ENCODE results near the gene PLPP7. TPM values are rescaled to one million over a fixed set of nuclear protein-coding genes. Genes with fewer than 3 reads are reported as not detected.
A peak's percentile ranks its signal among the peaks of the same experiment; 100 is the strongest.
"Not testable (repeated sequence)": the region's sequence is repeated elsewhere in the genome, so short reads cannot be mapped to it uniquely, and the experiment has no call there.

The PLPP7 gene
- 0.21 TPM in 1 of 2 replicates, not detected in the other for total RNA-seq

DNA sequence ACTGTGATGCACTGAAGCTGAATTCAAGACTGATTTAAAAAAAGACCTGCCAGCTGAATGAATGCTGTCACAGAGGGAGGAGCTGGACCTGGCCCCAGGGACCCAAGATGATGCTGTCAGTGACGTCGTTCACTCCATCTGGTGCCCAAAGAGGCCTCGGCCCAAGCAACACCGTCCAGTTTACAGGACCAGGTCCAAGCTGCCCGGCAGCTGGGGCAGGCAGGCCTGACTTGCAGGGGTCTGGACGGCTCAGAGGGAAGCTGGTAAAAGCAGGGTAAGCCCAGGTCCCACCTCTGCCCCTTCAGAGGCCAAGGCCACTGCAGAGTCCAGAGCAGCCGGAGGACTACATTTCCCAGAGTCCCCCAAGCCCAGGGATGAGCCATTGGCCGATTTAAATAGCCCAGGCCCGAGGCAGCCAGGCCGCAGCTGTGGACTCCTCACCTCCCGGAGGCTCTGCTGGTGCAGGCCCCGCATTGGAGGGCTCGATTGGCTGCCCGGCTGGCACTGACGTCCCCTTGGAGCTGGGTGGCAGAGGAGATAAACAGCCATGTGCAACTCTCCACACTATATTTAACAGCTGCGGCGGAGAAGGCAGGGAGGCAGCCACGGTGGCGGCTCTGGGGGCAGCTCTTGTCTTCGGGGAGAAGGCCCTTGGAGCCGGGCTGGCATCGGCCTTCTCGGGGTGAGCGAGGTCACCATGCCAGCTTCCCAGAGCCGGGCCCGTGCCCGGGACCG is at the start of gene PLPP7:
PLPP7 (plus strand) TSS at position 423 of the 735 bp plus-strand sequence; CDS start at position 698, 275 bp downstream.
- DNase-seq (ENCODE audit: low spot score), result no peak
- Mint-ChIP-seq H3K4me3 (ENCODE audit: low read depth) (no peak within 1 kb of the TSS), H3K27me3 (ENCODE audit: low read depth) (peaks cover 5% of the 10 kb centered on the region), H3K4me1 (ENCODE audit: low read depth) (no peaks in the 10 kb centered on the region), H3K9me3 (no peaks in the 10 kb centered on the region), H3K36me3 (ENCODE audit: low read depth) (no peaks in the 10 kb centered on the region), H3K27ac (no peak within 1 kb of the TSS)
- intact Hi-C loops (cut with micrococcal nuclease), result no loop called here

DNA sequence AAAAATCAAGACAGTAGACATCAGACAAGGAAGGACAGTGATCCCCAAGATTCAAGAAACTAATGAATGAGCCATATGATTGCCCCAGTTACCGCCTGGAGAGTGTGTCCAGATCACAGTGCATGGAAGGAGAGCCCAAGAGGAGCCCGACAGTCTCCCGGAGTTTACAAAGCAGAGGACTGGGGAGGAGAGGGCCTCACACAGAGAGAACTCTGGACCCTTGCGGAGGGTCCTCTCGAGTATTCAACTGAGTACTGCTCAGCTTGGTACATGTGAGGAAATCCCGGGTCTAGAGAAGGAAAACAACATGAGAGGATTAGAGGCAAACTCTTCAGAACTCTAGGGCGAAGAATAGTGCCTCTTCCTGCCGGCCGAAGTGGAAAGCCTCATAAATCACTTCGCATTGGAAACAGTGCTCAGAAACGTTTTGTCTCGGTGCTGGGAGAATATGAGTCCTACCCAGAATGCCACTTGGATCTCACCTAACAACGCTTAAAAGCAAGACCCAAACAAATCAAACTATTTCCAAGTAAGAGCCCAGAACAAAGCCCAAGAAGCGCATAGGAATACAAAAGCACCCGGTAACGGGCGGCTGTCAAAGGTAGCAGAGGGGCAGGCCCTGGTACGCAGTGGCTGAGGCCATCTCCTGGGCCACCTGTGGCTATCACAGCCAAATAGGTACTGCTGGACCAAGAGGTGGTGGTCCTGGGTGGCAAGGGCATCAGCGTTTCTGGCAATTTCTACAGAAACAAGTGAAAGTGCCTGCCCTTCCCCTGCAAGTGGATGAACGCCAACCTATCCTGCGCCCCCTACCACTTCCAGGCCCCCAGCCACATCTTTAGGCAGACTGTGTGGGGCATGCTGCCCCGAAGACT is 49.2 kb upstream of the PLPP7 start:
- intact Hi-C loops (cut with micrococcal nuclease), result no loop called here

DNA sequence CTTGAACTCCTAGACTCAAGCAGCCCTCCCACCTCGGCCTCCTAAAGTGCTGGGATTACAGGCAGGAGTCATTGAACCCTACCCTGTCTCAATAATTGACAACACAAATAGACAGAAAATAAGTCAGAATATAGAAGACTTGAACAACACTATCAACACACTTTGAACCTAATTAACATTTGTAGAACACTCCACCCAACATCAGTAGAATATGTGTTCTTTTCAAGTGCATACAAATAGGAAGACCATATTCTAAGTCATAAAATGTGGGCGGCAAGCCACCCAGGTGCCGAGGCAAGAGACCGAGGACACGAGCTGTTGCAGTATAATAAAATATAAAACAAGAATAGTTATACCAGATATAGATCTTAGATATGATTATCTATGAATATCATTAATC is 45.2 kb upstream of the PLPP7 start:
- DNase-seq (ENCODE audit: low spot score); H3K4me3 Mint-ChIP-seq (ENCODE audit: low read depth); intact Hi-C loops (cut with micrococcal nuclease); H3K36me3 Mint-ChIP-seq (ENCODE audit: low read depth); H3K27ac Mint-ChIP-seq; H3K4me1 Mint-ChIP-seq (ENCODE audit: low read depth); H3K27me3 Mint-ChIP-seq (ENCODE audit: low read depth); H3K9me3 Mint-ChIP-seq: not testable (repeated sequence)

More for the DNA sequence above, 49.2 kb upstream of the PLPP7 start:
- Mint-ChIP-seq H3K9me3 (peaks cover 5% of the 10 kb centered on the region), H3K36me3 (ENCODE audit: low read depth) (peaks cover 11% of the 10 kb centered on the region), H3K4me1 (ENCODE audit: low read depth) (peaks cover 16% of the 10 kb centered on the region), H3K4me3 (ENCODE audit: low read depth) (no peak overlapping the region), H3K27ac (no peak overlapping the region), H3K27me3 (ENCODE audit: low read depth) (no peaks in the 10 kb centered on the region)
- no peak for DNase-seq (ENCODE audit: low spot score)

DNA sequence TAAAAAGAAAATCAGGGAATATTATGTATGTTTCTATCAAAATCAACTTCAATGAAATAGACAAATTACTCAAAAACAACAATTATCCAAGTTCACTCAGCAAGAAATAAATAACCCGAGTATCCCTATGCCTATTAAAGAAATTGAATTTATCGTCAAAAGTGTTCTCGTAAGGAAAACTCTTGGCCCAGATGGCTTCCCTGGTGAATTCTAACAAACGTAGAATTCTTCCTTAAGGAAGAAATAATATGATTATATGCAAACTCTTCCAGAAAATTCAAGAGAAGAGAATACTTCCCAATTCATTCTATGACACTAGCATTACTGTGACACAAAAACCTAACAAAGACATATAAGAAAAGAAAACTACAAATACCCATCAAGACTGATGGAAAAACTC is 42.9 kb upstream of the PLPP7 start:
- H3K4me1 Mint-ChIP-seq (ENCODE audit: low read depth), result peaks cover 3% of the 10 kb centered on the region
- H3K27ac Mint-ChIP-seq, result no peak overlapping the region
- H3K4me3 Mint-ChIP-seq (ENCODE audit: low read depth), result no peak overlapping the region
- intact Hi-C loops (cut with micrococcal nuclease), result no loop called here
- no peaks in the 10 kb centered on the region for H3K27me3 Mint-ChIP-seq (ENCODE audit: low read depth)
- DNase-seq (ENCODE audit: low spot score), result no peak
- H3K36me3 Mint-ChIP-seq (ENCODE audit: low read depth), result peaks cover 8% of the 10 kb centered on the region
- H3K9me3 Mint-ChIP-seq, result peaks cover 5% of the 10 kb centered on the region

DNA sequence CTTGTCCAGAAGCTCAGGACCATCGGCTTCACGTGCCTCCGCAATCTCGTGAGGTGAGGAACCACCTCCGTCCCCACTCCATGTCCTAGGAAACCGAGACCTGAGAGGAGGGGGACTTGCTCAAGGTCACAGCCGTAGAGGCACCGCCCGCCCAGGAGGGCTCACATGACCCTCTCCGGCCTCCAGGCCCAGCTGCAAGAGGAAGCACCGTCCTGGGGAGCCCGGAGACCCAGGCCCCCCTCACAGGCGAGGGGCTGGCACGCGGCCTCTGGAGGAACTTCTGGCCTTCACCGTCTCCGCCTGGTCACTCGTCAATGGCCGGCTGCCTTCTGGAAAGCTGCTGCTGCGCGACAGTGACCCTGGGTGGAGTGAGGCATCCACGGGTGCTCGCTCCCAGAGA is 37.4 kb upstream of the PLPP7 start:
- H3K4me1 Mint-ChIP-seq (ENCODE audit: low read depth), result peaks cover 23% of the 10 kb centered on the region
- peak overlapping the region; percentile 92 for H3K27ac Mint-ChIP-seq

DNA sequence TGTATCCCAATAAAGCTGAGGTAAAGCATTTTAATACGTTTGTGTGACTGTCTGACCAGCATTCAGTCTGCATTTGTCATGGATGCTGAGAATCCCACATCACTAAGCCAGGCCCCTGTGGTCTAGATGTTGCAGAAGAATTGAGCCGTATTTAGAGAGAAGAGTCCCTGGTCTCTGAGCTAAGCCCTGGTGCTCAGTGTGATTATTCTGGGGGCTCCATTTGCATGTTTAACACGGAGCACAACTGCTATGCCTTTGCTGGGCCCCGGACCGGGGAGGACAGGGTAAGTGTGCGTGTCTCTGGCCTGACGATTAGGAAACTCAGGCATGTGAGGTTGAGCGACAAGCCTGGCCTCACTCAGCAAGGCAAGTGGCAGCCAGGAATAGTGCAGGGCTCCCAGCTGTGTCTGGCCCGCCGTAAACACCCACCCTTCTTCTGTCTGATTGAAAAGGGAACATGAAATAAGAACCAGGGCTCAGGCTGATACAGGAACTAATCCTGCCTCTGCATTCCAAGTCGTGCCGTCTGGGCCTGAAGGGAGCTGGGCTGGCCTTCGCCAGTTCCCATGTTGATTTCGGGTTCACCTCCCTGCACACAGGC is 35.5 kb upstream of the PLPP7 start:
- peak overlapping the region; percentile 17 for H3K4me3 Mint-ChIP-seq (ENCODE audit: low read depth)

More for the DNA sequence above, 37.4 kb upstream of the PLPP7 start:
- peaks cover 4% of the 10 kb centered on the region for H3K36me3 Mint-ChIP-seq (ENCODE audit: low read depth)
- intact Hi-C loops (cut with micrococcal nuclease), result loop anchor here (1.0 to 10.0 kb wide), 3 partner anchors 14 to 1103 kb away; partner anchors contain the start of gene SETX
- H3K27me3 Mint-ChIP-seq (ENCODE audit: low read depth), result no peaks in the 10 kb centered on the region
- H3K9me3 Mint-ChIP-seq, result no peaks in the 10 kb centered on the region
- H3K4me3 Mint-ChIP-seq (ENCODE audit: low read depth), result peak overlapping the region; percentile 82
- no peak for DNase-seq (ENCODE audit: low spot score)

DNA sequence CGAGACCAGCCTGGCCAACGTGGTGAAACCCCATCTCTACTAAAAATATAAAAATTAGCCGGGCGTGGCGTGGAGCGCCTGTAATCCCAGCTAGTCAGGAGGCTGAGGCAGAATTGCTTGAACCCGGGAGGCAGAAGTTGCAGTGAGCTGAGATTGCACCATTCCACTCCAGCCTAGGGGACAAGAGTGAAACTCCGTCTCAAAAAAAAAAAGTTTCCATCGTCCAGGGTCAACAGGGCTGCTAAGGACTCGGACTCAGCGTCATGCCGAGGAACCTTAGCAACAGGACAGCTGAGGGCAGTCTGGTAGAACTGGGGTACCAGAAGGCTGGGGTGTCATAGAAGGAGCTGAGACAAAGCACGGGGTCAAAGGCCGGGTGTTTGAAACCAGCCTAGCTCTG is 34.9 kb upstream of the PLPP7 start:
- Mint-ChIP-seq H3K27me3 (ENCODE audit: low read depth) (no peaks in the 10 kb centered on the region), H3K9me3 (no peaks in the 10 kb centered on the region), H3K36me3 (ENCODE audit: low read depth) (peaks cover 18% of the 10 kb centered on the region), H3K4me3 (ENCODE audit: low read depth) (no peak overlapping the region), H3K27ac (peak overlapping the region; percentile 42), H3K4me1 (ENCODE audit: low read depth) (peaks cover 29% of the 10 kb centered on the region)
- intact Hi-C loops (cut with micrococcal nuclease), result loop anchor here (10.0 kb wide), 1 partner anchor 1100 kb away; the partner anchor contains the start of gene SETX
- DNase-seq (ENCODE audit: low spot score), result no peak

More for the DNA sequence above, 35.5 kb upstream of the PLPP7 start:
- DNase-seq (ENCODE audit: low spot score), result no peak
- intact Hi-C loops (cut with micrococcal nuclease), result loop anchor here (2.0 to 10.0 kb wide), 2 partner anchors 17 to 1101 kb away; partner anchors contain the start of gene SETX
- peaks cover 28% of the 10 kb centered on the region for H3K4me1 Mint-ChIP-seq (ENCODE audit: low read depth)
- no peaks in the 10 kb centered on the region for H3K27me3 Mint-ChIP-seq (ENCODE audit: low read depth)
- H3K36me3 Mint-ChIP-seq (ENCODE audit: low read depth), result peaks cover 13% of the 10 kb centered on the region
- H3K9me3 Mint-ChIP-seq, result no peaks in the 10 kb centered on the region
- H3K27ac Mint-ChIP-seq, result peak overlapping the region; percentile 7

DNA sequence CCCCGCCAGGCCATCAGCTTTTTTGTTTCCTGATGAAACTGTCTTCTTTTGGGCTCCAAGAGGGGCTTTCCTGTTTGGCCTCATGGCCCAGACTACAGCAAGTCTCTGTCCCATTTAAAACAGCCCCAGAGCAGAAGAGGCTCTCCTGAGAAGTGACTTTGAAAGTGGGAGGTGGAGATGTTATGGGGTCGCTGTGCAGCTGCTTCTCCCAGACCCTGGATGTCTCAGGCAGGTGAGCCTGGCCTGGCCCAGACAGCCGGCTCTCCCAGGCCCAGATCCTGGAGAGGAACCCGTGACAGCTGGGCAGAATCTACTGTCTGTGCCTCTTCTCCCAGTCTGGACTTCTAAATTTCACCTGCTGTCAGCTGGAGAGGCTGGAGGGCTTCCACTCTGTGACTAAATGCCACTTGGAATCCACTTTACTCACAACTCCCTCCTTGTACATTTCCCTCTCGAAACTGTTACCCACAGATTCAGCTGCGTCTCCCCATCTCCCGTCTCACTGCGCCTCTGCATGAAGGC is 33.8 kb upstream of the PLPP7 start:
- Mint-ChIP-seq H3K27ac (peak overlapping the region; percentile 98), H3K36me3 (ENCODE audit: low read depth) (peaks cover 29% of the 10 kb centered on the region), H3K4me1 (ENCODE audit: low read depth) (peaks cover 29% of the 10 kb centered on the region), H3K4me3 (ENCODE audit: low read depth) (peak overlapping the region; percentile 86), H3K27me3 (ENCODE audit: low read depth) (no peaks in the 10 kb centered on the region), H3K9me3 (no peaks in the 10 kb centered on the region)
- DNase-seq (ENCODE audit: low spot score), result no peak
- intact Hi-C loops (cut with micrococcal nuclease), result loop anchor here (1.0 to 10.0 kb wide), 2 partner anchors 14 to 1099 kb away; partner anchors contain the start of gene SETX

DNA sequence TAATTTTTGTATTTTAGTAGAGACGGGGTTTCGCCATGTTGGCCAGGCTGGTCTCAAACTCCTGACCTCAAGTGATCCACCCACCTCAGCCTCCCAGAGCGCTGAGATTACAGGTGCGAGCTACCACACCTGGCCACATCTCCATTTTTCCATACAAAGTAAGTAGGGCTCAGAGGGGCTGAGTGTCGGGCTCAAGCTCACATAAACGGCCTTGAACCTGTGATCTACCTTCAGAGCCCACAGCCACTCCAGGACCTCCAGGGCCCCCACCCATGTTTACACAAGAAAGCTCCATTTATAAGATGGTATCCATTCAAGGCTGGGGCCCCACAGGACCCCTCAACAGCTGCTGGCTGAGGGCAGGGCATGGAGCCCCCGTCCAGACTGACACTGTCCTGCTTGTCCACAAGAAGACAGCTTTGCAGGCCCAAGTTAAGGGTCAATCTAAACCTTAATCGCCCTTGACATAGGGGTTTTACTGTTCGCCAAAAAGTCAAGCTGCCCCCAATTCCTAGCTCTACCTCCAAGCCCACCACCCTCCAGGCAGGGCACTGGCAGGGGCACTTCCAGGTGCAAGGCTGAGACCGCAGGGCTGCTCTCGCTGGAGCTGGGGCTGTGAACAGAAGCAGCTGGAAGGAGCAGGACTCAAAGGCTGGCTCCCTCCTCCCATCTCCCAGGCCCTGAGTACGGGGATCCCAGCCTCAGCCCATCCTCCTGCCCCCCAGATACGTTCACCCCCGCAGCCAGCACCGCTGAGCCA is 32.1 kb upstream of the PLPP7 start:
- Mint-ChIP-seq H3K9me3 (no peaks in the 10 kb centered on the region), H3K27me3 (ENCODE audit: low read depth) (no peaks in the 10 kb centered on the region), H3K27ac (peak overlapping the region; percentile 83), H3K4me1 (ENCODE audit: low read depth) (peaks cover 30% of the 10 kb centered on the region), H3K4me3 (ENCODE audit: low read depth) (peak overlapping the region; percentile 37), H3K36me3 (ENCODE audit: low read depth) (peaks cover 42% of the 10 kb centered on the region)
- intact Hi-C loops (cut with micrococcal nuclease), result loop anchor here (10.0 kb wide), 1 partner anchor 1097 kb away; the partner anchor contains the start of gene SETX
- DNase-seq (ENCODE audit: low spot score), result no peak

DNA sequence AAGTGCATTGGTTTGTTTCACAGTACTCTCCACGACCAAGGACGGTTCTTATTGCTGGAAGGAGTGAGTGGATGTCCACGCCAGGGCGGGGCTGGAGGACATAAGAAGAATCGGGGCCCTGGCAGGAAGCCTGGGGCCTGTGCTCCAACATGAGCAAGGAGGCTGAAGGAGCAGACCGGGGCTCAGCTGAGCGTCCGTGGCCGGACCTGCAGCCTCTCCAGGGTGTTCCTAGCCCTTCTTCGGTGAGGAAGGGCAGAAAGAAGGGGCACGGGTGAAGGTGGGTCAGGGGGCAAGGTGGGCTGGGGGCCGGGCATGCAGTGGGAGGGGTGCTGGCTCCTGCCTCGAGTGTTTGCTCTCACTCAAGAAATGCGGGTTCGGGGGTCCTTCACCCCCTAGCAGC is 31.3 kb upstream of the PLPP7 start:
- peak overlapping the region; percentile 83 for H3K27ac Mint-ChIP-seq
- no peak for DNase-seq (ENCODE audit: low spot score)
- no peak overlapping the region for H3K4me3 Mint-ChIP-seq (ENCODE audit: low read depth)
- no peaks in the 10 kb centered on the region for H3K9me3 Mint-ChIP-seq
- no peaks in the 10 kb centered on the region for H3K27me3 Mint-ChIP-seq (ENCODE audit: low read depth)
- H3K4me1 Mint-ChIP-seq (ENCODE audit: low read depth), result peaks cover 31% of the 10 kb centered on the region
- intact Hi-C loops (cut with micrococcal nuclease), result loop anchor here (10.0 kb wide), 1 partner anchor 1097 kb away; the partner anchor contains the start of gene SETX
- peaks cover 49% of the 10 kb centered on the region for H3K36me3 Mint-ChIP-seq (ENCODE audit: low read depth)

DNA sequence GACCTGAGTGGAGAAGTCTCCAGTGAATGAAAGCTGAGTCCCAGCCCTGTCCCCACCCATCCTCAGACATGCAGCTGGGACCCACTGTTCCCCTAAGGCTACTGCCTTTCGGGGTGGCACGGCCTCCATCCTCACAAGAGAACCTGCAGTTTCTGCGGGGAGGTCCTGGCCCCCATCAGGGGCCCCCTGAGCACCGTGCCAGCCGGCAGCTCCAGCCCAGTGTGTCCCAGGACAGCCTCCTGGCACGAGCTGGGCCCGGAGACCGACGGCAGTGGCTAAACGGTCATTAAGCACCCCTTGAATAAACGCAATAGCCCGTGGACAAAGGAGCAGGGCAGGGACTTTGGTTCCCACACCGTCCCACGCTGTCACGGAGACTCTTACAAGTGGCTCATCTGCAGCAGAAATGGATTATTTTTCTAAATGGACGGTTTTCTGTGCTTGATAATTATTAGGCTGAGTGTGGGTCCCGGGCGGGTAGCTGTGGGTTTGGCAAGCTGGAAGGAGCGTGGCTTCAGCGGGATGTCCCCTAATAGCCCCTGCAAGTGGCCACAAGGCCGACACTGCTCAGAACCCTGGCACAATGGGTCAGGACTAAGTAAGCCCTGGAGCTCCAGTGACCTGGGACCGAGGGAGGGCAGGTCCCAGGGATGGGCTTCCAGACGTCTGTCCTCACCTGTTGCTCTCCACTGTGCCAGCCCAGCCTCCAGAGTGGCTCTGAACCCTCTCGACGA is 30.7 kb upstream of the PLPP7 start:
- intact Hi-C loops (cut with micrococcal nuclease), result loop anchor here (10.0 kb wide), 1 partner anchor 1096 kb away; the partner anchor contains the start of gene SETX
- no peaks in the 10 kb centered on the region for H3K27me3 Mint-ChIP-seq (ENCODE audit: low read depth)
- H3K27ac Mint-ChIP-seq, result no peak overlapping the region
- no peak overlapping the region for H3K4me3 Mint-ChIP-seq (ENCODE audit: low read depth)
- peaks cover 53% of the 10 kb centered on the region for H3K36me3 Mint-ChIP-seq (ENCODE audit: low read depth)
- peaks cover 32% of the 10 kb centered on the region for H3K4me1 Mint-ChIP-seq (ENCODE audit: low read depth)
- DNase-seq (ENCODE audit: low spot score), result no peak
- H3K9me3 Mint-ChIP-seq, result no peaks in the 10 kb centered on the region
